ENCODE measurements around the gene ATXN7.

DNA sequence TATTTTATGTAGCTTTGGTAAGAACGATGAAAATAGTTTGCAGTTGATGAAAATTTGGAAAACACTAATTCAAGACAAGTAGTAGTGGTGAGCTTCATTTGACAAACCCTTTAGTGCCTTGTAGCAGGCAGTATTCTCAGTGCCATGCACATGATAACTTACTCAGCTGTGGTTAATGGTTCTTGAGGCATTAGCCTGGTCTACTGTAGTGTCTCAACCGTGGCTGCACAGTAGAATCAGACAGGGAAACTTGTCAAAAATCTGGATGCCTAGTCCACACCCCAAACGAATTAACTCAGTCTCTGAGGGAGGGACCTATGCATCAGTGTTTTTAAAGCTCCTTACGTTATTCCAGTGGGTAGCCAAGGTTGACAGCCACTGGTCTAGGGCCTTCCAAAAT lies 114.2 kb downstream of the ATXN7 start:
- TF ChIP-seq, protein P1, sequence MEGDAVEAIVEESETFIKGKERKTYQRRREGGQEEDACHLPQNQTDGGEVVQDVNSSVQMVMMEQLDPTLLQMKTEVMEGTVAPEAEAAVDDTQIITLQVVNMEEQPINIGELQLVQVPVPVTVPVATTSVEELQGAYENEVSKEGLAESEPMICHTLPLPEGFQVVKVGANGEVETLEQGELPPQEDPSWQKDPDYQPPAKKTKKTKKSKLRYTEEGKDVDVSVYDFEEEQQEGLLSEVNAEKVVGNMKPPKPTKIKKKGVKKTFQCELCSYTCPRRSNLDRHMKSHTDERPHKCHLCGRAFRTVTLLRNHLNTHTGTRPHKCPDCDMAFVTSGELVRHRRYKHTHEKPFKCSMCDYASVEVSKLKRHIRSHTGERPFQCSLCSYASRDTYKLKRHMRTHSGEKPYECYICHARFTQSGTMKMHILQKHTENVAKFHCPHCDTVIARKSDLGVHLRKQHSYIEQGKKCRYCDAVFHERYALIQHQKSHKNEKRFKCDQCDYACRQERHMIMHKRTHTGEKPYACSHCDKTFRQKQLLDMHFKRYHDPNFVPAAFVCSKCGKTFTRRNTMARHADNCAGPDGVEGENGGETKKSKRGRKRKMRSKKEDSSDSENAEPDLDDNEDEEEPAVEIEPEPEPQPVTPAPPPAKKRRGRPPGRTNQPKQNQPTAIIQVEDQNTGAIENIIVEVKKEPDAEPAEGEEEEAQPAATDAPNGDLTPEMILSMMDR (IDR thresholded peaks at IDR 0.05) = no peak
- TF ChIP-seq POLR2A (IDR thresholded peaks at IDR 0.05) = no peak
